PC-3 (cell line): Measurements from ENCODE around the gene NBDY.
"Not testable (repeated sequence)": the region's sequence is repeated elsewhere in the genome, so short reads cannot be mapped to it uniquely, and the experiment has no call there.

Experiments used
- EZH2 ChIP-seq: fragments of 300-600 bp; sonication (generic); IDR thresholded peaks from one replicate; pipeline ENCODE4 v1.6.1; 2017; ENCODE audit warnings: antibody characterized with exemption, mild to moderate bottlenecking, low read length; ENCODE audit not compliant: unreplicated experiment
- EZH2phosphoT487 ChIP-seq: fragments of 300-600 bp; sonication (generic); IDR thresholded peaks from 2 replicates; pipeline ENCODE4 v1.6.1; 2018; ENCODE audit warnings: mild to moderate bottlenecking, antibody characterized with exemption, low read length, borderline replicate concordance
- TF ChIP-seq, protein P1 (sequence below): fragments of 300-600 bp; sonication (generic); conservative IDR thresholded peaks from 2 replicates; pipeline ENCODE4 v1.5.1; 2017; ENCODE audit warnings: antibody characterized with exemption, low read depth, mild to moderate bottlenecking, low read length

DNA sequence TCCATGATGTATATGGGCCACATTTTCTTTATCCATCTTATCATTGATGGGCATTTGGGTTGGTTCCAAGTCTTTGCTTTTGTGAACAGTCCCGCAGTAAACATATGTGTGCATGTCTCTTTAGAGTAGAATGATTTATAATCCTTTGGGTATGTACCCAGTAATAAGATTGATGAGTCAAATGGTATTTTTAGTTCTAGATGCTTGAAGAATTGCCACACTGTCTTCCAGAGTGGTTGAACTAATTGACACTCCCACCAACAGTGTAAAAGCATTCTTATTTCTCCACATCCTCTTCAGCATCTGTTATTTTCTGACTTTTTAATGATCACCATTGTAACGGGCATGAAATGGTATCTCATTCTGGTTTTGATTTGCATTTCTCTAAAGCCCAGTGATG is 77.1 kb downstream of the NBDY start:
- TF ChIP-seq, protein P1, sequence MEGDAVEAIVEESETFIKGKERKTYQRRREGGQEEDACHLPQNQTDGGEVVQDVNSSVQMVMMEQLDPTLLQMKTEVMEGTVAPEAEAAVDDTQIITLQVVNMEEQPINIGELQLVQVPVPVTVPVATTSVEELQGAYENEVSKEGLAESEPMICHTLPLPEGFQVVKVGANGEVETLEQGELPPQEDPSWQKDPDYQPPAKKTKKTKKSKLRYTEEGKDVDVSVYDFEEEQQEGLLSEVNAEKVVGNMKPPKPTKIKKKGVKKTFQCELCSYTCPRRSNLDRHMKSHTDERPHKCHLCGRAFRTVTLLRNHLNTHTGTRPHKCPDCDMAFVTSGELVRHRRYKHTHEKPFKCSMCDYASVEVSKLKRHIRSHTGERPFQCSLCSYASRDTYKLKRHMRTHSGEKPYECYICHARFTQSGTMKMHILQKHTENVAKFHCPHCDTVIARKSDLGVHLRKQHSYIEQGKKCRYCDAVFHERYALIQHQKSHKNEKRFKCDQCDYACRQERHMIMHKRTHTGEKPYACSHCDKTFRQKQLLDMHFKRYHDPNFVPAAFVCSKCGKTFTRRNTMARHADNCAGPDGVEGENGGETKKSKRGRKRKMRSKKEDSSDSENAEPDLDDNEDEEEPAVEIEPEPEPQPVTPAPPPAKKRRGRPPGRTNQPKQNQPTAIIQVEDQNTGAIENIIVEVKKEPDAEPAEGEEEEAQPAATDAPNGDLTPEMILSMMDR, result not testable (repeated sequence)
- not testable (repeated sequence) for TF ChIP-seq EZH2, EZH2phosphoT487
